HG03025 (cell line): ENCODE data around the gene WDR64.

Experiments
- ATAC-seq: cut with Tn5 transposase; IDR thresholded peaks from one replicate; pipeline ENCODE4 v1.9.1; 2021; ENCODE audit warnings: mild to moderate bottlenecking, moderate library complexity; ENCODE audit not compliant: unreplicated experiment, low FRiP score

The WDR64 gene

GRCh38 chr1:241652012-241652411 is at the start of gene WDR64:
Gene WDR64, plus strand, starts transcription at chr1:241652281. Its CDS starts 204 bp downstream, at chr1:241652485.
- ATAC-seq, result no peak

- no peak for ATAC-seq
Observed at GRCh38 chr1:241603731-241604245, 48.3 kb upstream of the WDR64 start.

DNA sequence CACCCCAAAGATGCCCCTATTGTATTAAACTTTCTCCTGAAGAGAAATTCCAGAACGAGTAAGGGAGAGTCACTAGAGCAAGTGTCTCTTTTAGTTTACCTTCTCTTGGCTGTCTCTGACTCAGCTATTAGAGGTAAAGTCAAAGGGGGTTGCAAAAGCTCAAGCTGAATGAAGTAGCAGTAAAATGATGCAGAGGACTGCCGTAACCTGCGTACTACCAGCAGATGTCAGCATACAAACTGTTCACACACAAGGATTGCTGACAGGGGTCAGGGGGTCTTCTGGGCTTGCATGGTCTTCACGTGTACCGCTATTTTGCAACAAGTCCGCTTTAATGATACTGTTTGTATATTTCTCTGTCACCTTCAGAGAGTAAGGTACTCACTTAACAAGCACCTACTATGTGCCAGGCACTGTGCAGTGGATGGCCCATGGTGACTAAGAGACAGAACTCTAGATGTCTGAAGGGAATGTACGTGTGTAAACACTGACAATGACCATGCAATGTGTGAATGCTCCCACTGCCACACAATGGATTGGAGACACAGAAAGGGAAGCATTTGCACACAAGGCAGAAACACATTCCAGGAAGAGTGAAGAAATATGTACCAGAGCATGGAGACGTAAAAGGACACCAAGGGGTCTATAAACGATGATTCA is 46.8 kb upstream of the WDR64 start:
- ATAC-seq, result no peak

GRCh38 chr1:241606544-241606943 is 45.5 kb upstream of the WDR64 start:
- no peak for ATAC-seq

- ATAC-seq, result no peak
Observed at GRCh38 chr1:241607497-241607896, 44.6 kb upstream of the WDR64 start.

DNA sequence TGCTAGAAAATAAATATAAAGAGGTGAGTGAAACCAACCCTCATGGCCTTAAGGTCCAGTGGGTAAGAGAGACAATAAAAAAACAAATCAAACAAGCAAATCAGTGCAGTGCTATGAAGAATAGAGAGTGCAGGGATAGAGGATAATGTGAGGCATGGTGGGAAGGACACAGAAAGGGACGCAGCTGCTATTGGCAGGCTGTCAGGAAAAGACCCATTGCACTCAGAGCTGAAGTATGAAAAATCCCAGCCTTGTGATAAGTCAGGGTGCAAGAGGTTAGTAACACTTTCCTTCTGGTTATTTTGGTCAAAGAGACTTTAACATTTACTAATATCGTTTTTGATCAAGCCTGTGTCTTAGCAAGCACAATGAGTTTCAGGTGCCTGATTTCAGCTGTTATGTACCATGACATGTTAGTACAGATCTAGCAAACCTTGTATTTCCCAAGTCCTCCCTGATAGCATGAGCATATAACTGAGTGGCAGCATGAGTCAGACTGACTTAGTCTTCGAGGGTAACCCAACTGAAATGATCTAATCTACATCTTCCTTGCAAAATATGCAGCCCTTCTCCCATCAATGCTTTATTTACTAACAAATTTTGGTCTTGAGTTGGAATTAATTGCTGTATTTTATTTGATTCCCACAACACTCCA is 43.6 kb upstream of the WDR64 start:
- no peak for ATAC-seq

DNA sequence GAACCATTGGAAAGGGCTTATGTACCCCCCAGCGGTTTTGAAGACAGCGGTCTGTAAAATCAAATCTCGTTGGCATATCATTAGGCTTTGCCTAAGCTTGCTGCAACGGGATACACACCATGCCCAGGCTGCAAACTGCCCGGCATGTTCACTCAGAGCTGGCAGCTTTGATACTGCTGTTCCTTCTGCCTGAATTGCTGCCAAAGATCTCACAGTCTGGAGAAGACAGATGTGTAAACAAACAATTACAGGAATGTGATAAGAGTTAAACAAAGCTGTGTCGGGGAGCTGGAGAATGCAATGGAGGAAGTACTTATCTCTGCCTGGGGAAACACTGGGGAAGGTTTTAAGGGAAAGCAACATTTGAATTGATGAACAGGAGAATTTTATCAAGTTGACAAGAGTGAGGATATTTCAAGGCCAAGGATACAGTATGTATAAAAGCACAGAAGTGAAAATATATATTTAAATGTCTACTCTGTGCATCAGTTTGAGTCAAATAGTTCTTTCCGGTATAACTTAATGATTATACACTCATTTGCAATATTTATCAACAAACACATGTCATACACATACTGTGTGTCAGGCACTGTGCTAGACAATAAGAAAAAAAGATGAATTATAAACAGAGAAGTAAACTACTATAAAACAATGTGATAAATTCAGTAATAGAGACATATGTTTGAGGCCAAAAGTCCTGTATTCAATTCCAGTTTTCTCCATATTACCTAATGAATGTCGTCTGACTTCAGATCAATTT is 41.8 kb upstream of the WDR64 start:
- ATAC-seq, result no peak

DNA sequence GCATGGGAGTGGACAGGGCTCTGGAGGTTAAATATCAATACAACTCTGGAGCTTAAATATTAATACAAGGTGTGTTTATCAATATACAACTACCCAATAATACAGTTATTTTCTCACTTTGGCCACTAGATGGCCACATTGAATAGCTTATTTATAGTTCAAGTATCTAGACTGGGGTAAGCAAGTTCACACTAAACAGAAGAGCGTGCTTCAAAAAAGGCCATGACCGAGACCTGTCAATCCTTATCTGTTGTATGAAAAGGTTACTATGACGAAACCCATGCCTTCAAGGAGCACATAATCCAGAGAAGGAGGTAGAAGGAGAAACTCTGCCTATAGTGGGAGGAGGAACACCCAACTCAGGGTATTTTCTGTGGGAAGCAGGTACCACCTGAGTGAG is 41.0 kb upstream of the WDR64 start:
- peak; percentile 90 for ATAC-seq

- ATAC-seq, result no peak
Observed at GRCh38 chr1:241611736-241612135, 40.3 kb upstream of the WDR64 start.

- no peak for ATAC-seq
Observed at GRCh38 chr1:241612533-241613477, 39.3 kb upstream of the WDR64 start.

DNA sequence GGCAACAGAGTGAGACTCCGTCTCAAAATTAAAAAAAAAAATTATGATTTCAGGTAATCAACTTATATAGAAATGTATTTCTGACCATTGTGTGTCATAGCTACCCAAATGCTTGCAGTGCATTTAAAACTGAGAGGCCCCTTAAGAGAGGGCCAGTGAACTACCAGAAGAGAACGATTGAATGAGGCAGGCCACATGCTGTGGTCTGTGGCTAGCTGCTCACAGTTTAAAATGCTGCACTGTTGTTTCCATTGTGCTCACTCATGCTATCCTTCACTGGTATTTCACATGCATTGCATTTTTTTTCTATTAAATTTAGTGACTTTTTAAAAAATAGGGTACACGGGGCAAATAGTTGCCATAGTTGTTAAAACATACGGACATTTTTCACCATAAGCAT is 37.9 kb upstream of the WDR64 start:
- ATAC-seq, result no peak

DNA sequence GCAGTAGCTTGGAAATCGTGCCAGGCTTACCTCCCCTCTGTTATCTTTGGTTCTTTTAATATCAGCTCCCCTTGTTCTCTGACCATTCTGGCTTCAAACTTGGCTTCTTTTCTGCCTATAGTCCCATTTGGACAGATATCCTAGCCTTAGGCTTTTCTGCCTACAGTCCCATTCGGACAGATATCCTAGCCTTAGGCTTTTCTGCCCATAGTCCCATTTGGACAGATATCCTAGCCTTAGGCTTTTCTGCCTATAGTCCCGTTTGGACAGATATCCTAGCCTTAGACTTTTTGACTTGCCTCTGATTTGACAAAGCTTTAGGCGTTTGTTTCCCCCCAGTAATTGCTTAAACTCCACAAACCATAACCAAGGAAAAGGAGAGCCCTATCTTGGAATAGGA is 37.5 kb upstream of the WDR64 start:
- ATAC-seq, result no peak

DNA sequence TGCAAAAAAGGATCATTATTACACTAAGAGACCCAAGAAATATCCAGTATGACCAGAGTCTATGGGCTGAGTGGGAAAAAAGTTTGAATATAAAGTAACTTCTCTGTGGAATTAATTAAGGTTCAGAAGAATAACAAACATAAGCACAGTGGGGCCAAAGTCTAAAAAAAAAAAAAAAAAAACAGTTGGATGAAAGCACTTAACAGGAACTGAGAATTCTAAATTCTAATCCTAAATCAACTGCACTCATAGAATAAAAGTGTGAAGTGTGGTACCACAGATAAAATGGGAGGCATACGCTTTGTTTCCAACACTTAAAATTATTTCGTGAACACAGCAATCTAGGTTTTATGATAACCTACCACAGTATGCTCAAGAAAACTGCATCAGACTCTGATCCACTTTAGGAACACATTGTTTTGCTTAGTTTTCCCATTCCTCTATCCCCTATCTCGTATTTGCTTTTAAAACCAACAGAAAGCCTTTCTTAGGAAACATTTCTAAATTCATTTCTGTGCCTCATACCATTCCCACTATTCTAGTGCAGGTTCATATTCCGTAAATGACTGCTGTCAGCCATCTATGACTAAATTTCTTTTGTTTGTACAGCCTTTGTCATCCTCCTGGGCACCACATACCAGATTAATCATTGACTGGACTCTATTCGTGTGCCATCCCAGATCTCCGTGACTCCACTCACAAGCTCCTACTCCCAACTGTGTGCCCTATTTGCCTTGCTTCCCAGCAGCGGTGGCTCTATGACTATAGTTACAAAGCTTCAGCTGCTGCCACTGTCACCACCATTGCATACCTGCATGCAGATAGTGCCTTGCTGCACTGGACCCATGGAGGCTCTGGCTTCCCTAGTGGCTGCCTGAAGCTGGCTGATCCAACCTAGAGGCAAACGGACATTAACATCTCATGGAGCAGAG is 36.8 kb upstream of the WDR64 start:
- ATAC-seq, result no peak

GRCh38 chr1:241617426-241617825 is 34.7 kb upstream of the WDR64 start:
- no peak for ATAC-seq

GRCh38 chr1:241622669-241623068 is 29.4 kb upstream of the WDR64 start:
- ATAC-seq, result no peak

GRCh38 chr1:241624935-241625334 is 27.1 kb upstream of the WDR64 start:
- no peak for ATAC-seq

DNA sequence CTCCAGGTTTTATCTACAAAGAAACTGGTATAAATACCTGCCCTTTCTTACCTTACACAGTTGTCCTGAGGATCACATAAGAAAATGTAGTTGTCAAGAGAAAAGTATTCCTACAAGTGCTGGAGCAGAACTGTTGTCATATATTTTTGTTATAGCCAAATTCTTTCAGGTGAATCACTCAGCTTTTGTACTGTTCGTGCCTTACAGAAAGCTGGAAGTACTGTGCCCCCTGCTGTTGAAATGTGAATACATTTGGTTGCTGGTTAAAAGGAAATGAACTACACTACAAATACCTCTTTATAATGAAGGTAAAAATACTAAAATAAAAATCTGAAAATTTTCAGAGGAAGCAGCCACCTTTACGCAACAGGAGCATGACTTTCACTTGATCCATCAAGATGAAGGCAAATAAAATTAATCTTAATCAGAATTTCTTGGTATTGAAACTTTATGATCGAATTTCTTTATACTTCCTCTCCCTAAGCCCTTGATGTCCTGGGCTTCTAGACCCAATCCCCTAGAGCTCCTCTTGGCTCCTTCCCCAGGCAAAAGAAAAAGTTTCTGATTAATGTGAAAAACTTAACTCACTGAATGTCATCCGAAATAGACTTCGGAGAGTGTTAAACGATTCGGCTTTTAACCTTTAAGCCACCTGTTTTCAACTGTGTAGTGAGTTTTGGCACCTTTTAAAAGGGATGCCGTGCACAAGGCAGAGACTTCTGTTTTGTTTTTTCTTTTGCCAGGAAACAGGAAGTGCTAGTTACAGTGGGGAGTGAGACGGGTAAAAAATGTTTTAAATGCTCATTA is 24.4 kb upstream of the WDR64 start:
- peak; percentile 50 for ATAC-seq

DNA sequence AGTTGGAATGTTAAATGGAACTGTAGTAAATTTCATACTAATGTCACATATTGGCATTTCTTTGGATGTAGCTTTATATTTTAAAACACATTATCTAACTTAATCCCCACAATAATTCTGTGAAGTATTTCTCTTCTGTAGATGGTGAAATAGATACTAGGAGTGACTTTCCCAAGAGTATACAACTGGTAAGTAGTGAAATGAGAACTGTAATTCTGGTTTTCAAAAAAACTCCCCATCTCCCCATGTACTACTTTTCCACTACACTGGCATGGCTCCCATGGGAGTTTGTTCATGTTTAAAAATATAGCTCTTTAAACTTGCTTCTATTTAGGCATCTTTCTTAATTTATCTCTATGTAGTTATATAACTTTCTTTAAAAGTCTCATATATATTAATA is 22.1 kb upstream of the WDR64 start:
- ATAC-seq, result no peak
